HG03432 (cell line): ENCODE measurements around the gene TTC39C.

ENCODE experiments used
- ATAC-seq: cut with Tn5 transposase; IDR thresholded peaks from one replicate; pipeline ENCODE4 v1.9.1; 2021; ENCODE audit warnings: mild to moderate bottlenecking, moderate library complexity; ENCODE audit not compliant: unreplicated experiment

The TTC39C gene

DNA sequence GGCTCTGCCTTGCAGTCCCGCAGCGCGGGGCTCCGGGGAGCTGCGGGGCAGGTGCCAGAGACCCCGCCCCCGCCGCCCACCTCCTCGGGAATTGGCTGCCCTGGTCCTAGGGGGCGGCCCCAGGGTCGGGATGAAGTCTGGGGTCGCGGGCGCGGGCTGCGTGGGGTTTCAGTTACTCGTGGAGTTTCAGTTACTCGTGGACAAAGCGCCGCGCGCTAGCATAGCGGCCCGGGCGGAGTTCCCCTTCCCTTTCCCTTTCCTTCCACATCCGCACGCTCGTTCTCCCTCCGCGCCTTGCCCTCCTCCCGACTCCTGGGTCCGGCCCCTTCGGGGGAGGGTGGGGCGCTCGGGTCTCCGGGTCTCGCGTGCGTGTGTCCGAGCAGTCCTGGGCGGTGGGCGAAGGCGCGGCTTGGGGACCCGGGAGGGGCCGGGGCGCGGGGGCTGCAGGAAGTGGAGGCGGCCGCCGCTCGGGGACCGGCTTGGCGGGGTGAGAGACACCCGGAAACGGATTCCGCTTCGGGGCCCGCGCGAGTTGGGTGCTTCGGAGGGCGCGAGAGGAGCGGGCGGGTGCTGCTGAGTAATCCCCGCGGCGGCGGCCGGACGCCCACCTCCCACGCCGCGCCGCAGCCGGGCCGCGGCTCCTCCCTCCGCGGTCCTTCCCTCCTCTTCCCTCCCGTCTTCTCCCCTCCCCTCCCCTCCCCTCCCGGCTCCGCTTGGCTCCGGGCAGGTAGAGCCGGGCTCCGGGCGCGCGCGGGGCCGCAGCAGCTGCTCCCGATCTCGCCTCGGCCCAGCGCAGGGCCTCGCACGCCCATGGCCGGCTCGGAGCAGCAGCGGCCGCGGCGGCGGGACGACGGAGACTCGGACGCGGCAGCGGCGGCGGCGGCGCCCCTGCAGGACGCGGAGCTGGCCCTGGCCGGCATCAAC, at the start of gene TTC39C:
Gene TTC39C (plus strand): TSS at position 693 of the 924 bp plus-strand sequence. CDS start 118 bp downstream, at position 811.
- ATAC-seq = peak; percentile 57

DNA sequence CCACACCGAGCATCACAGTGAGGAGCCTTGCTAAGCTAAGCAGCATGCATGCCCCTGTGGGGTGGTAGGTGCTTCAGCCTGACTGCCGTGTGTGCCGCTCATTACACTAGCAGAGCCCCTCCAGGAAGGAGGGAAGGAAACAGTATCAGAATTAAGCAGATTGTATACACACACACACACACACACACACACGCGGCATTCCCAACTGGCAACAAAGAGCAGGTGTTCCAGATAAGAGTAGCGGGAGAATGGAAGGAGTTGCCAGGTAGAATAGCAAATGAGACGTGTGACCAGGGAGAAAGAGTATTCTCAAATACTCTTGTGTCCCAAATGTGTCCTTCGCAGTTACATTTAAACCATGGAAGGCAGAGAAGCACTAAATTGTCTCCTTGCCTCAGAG, 47.6 kb upstream of the TTC39C start:
- no peak for ATAC-seq

DNA sequence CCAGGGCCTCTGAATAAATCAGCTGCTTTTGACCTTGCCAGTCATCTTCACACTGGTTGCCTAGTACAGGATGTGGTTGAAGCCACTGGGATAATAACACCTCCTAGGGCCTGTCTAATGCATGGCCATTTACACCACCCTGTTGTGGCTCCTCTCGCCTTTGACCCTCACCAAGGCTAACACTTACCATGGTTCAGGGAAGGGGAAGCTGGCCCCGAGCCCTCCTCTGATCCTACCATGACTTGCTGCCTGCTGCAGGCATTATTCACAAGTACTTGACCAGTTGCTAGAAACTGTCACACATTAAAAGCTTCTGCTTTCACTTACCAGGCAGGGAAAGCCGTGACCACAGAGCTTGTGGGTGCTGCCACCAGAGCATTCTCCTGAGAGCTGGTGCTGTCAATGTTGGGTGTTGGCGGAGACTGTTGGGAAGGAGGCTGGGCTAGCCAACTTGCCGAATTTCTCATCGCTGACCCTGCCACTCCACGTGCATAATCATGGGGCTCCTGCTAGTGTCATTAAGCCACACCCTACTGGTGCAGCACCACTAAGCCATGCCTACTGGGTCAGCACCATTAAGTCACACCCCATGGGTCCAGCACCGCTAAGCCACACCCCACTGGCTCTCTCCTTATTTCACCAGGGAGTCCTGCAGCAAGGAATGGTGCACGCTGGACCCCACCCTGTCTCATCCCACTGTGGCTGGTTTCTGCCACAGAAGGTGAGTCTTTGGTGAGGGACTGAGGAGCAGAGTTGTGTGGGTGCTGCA, 47.0 kb upstream of the TTC39C start:
- ATAC-seq = peak; percentile 76

- ATAC-seq = no peak
Measured at GRCh38 chr18:23968638-23969604, 45.6 kb upstream of the TTC39C start.

DNA sequence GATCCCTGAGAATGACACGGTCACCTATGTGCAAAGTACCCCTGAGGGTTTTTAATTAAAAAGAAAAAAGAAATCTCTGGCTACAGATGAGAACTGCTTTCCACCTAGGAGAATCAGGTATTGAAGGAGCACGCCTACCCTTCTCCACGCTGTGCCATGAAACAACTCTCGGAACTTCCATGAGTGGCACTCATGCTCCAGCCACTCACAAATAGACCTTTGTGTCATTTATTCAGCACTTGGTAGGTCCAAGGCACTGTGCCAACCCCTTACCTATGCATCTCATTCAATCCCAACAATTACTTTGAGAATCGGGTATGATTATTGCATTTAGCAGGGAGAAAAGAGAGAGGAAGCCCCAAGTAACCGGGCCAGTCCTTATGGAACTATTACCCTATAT, 44.9 kb upstream of the TTC39C start:
- no peak for ATAC-seq

DNA sequence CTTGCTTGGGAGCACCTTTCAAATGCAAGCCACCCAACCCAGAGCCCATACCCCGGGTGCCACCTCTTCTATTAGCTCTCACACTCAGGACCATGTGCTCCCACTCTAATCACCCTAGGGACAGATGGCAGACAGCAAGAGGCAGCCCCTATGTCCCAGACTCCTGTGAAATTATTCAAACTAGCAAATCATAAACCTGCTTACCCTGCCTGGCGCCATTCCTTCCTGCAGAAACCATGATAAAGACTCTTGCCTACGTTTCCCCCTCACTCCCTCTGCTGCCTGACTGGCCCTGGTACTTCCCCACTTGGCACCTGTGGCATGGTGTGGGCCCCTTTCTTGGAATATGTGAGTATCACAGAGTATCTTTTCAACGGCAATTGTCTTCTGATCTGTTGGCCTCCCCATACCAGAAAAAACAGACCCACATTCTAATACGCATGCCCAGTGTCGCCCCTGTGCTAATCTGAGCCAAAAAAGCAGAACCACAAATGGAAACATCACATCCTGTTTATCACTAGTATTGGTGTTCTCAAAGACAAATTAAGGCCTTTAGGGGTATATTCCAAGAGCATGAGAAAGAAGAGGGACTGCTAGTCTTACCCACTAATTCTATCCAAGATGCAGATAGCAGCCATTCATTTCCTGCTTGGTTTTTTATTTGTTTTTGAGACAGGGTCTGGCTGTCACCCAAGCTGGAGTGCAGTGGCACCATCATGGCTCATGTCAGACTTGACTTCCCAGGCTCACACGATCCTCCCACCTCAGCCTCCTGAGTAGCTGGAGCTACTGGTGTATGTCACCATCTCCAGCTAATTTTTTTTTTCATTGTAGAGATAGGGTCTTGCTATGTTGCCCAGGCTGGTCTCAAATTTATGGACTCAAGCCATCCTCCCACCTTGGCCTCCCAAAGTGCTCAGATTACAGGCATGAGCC, 44.1 kb upstream of the TTC39C start:
- ATAC-seq = no peak

DNA sequence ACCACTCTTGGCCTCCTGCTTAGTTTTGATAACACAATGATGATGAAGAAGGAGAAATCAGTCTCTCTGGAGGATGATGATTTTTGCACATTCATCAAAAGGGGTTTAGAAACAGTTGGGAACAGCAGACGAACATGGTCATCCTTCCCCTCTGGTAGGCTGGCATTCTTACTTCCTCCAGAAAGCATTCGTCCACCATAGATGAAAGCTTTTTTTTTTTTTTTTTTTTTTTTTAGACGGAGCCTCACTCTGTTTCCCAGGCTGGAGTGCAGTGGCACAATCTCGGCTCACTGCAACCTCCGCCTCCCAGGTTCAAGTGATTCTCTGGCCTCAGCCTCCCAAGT, 43.5 kb upstream of the TTC39C start:
- no peak for ATAC-seq

DNA sequence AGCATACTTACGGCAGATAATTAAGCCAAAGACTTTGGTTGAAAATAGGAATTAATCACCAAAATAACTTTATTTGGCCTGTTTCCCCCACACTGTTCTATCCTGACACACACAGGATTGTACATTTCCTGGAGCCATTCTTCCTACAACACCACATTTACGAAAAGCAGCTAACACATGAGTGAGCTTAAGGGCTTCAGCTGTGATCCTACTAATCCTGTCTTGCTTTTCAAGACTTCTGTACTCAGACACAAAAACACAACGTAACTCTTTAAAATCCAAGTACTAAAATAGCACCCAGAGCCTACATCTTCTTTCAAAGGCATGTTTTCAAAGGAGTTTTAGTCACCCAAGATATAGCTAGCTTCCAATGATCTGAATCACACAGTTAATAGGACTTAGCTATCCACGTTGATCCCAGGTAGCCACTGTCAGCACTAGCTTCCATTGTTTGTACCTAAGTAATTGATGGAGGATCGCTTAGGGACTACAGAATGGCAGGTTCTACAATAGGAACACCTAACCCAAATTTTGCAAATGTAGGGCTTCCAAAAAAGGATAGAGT, 42.8 kb upstream of the TTC39C start:
- ATAC-seq = no peak

- peak; percentile 74 for ATAC-seq
Measured at GRCh38 chr18:23972453-23972852, 42.1 kb upstream of the TTC39C start.

DNA sequence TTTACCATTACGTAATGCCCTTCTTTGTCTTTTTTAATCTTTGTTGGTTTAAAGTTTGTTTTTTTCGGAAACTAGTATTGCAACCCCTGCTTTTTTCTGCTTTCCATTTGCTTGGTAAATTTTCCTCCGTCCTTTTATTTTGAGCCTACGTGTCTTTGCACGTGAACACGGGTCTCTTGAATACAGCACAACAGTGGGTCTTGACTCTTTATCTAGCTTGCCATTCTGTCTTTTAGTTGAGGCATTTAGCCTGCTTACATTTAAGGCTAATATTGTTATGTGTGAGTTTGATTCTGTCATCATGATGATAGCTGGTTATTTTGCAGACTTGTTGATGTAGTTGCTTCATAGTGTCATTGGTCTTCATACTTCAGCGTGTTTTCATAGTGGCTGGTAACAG, 37.5 kb upstream of the TTC39C start:
- ATAC-seq = no peak

DNA sequence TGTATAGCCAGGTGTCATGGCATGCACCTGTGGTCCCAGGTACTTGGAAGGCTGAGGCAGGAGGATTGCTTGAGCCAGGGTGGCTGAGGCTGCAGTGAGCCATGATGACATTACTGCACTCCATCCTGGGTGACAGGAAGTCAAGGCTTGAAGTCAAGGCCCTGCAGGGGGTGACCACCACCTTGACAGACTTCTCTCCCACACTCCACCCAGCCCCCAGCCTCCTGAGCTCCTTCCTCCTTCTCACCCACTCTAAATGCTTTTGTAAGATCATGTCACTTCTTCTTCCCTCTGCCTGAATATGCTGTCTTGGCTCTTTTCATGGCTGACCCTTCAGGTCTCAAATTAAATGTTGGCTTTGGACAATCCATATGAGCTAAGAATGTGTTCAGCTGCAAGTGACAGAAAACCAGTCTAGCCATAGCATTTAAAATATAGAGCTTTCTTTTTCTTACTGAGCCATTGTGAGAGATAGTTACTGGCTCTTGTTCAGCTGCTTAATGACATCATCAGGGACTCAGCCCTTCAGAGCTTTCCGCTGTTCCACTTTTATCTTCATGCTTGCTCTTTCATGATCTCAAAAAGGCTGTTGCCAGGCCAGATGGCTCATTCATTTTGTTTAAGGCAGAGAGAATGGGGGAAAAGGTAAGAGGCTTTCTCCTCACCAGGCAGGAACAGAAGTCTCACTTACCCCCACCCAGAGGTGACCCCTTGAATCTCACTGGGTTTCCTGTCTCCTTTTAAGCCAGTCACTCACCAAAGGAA, 36.7 kb upstream of the TTC39C start:
- ATAC-seq = no peak

GRCh38 chr18:23981369-23981980, 33.1 kb upstream of the TTC39C start:
- ATAC-seq = peak; percentile 93

GRCh38 chr18:23982155-23983079, 32.1 kb upstream of the TTC39C start:
- no peak for ATAC-seq

GRCh38 chr18:23983112-23983511, 31.4 kb upstream of the TTC39C start:
- no peak for ATAC-seq

DNA sequence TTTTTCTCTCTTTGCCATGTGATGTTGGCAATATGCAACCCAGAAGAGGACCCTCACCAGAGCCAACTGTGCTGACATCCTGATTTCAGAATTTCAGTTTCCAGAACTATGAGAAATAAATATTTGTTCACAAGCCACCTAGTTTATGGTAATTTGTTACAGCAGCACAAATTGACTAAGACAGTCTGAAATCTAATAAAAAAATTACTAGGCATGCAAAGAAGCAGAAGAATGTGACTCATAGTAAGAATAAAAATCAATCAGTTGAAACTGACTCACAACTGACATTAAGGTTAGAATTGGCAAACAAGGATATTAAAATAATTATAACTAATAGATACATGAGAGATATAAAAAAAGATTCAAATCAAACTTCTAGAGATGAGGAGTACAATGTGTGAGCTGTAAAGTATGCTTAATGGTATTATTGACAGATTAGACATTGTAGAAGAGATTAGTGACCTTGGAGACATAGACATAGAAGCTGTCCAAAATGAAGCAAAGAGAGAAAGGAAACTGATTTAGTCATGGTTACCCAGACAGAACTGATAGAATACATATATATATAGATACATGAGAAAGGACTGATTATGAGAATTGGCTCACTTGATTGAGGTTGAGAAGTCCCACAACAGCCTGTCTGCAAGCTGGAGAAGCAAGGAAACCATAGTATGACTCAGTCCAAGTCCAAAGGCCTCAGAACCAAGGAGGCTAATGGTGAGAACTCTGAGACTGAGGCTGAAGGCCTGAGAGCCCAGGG, 27.8 kb upstream of the TTC39C start:
- peak; percentile 85 for ATAC-seq
